ENCODE measurements around the gene ADAT2. TPM values are rescaled to one million over a fixed set of nuclear protein-coding genes. Genes with fewer than 3 reads are reported as not detected.
"Not testable (repeated sequence)": the region's sequence is repeated elsewhere in the genome, so short reads cannot be mapped to it uniquely, and the experiment has no call there.

ADAT2 gene
- total and polyA plus RNA-seq, 2 donors (not counting 3 experiments of a cell fraction or from before 2014, with no cell fraction given): 5.4 to 9.8 TPM

GRCh38 chr6:143449082-143449713 lies 1.3 kb downstream of the ADAT2 start:
- Histone ChIP-seq H3K79me2 (ENCODE audit: control insufficient read depth, insufficient read depth, low read length) (peaks cover 31% of the 10 kb centered on the region), H3K27ac (ENCODE audit: insufficient read depth, low read depth, low read length) (peak overlapping the region; percentile 65), H4K20me1 (replicated peaks; ENCODE audit: control insufficient read depth, extremely low read depth, insufficient read depth, low read length) (no peaks in the 10 kb centered on the region), H3K4me1 (ENCODE audit: control insufficient read depth, extremely low read depth, insufficient read depth, low read length) (peaks cover 18% of the 10 kb centered on the region), H3K4me3 (replicated peaks in 1 of 3; ENCODE audit: insufficient read depth in 1 of 3, low read depth in 1 of 3, low read length in 3 of 3) (peak overlapping the region; percentile 52 to 90 (median 59)), H3K36me3 (ENCODE audit: control insufficient read depth in 2 of 2, extremely low read depth in 1 of 2, insufficient read depth in 2 of 2, low read length in 2 of 2) (no peaks in the 10 kb centered on the region), H3K9me3 (replicated peaks; ENCODE audit: control insufficient read depth, insufficient read depth, low read length) (no peaks in the 10 kb centered on the region), H3K9ac (replicated peaks; ENCODE audit: extremely low read depth, insufficient read depth, low read length) (peak overlapping the region; percentile 88), H3K27me3 (ENCODE audit: control insufficient read depth in 2 of 2, insufficient read depth in 2 of 2, low read length in 2 of 2) (no peaks in the 10 kb centered on the region), H2AFZ (ENCODE audit: low read depth, low read length) (peak overlapping the region; percentile 44), H3K4me2 (ENCODE audit: insufficient read depth, low read length) (peak overlapping the region; percentile 83), H3K9me1 (replicated peaks; ENCODE audit: control insufficient read depth, extremely low read depth, insufficient read depth, low read length) (no peaks in the 10 kb centered on the region)
- FAIRE-seq (no peak), DNase-seq (ENCODE audit: low read depth, low spot score) (no peak)
- TF ChIP-seq POLR2A (IDR thresholded peaks at IDR 0.05; ENCODE audit: low read depth, low read length) (no peak), GATA2 (IDR thresholded peaks at IDR 0.05; ENCODE audit: insufficient read depth, insufficient read length, low read depth, low read length) (no peak), MYC (IDR thresholded peaks at IDR 0.05; ENCODE audit: low read depth, low read length) (no peak), EZH2 (IDR thresholded peaks at IDR 0.05; ENCODE audit: borderline replicate concordance, low read depth, low read length, severe bottlenecking) (no peak), POLR2AphosphoS5 (IDR thresholded peaks at IDR 0.05; ENCODE audit: insufficient read depth, low read depth, low read length) (no peak), JUN (IDR thresholded peaks at IDR 0.05; ENCODE audit: borderline replicate concordance, insufficient read depth, insufficient read length, low read depth) (no peak), FOS (IDR thresholded peaks at IDR 0.05; ENCODE audit: borderline replicate concordance, insufficient read depth, low read length) (no peak)
- TF ChIP-seq, protein P1, sequence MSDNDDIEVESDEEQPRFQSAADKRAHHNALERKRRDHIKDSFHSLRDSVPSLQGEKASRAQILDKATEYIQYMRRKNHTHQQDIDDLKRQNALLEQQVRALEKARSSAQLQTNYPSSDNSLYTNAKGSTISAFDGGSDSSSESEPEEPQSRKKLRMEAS (IDR thresholded peaks at IDR 0.05; ENCODE audit: insufficient read depth, insufficient read length): no peak
- TF ChIP-seq, protein P2, sequence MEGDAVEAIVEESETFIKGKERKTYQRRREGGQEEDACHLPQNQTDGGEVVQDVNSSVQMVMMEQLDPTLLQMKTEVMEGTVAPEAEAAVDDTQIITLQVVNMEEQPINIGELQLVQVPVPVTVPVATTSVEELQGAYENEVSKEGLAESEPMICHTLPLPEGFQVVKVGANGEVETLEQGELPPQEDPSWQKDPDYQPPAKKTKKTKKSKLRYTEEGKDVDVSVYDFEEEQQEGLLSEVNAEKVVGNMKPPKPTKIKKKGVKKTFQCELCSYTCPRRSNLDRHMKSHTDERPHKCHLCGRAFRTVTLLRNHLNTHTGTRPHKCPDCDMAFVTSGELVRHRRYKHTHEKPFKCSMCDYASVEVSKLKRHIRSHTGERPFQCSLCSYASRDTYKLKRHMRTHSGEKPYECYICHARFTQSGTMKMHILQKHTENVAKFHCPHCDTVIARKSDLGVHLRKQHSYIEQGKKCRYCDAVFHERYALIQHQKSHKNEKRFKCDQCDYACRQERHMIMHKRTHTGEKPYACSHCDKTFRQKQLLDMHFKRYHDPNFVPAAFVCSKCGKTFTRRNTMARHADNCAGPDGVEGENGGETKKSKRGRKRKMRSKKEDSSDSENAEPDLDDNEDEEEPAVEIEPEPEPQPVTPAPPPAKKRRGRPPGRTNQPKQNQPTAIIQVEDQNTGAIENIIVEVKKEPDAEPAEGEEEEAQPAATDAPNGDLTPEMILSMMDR (IDR thresholded peaks at IDR 0.05; ENCODE audit: extremely low read depth in 1 of 2, insufficient read depth in 1 of 2, low read depth in 1 of 2, low read length in 2 of 2): no peak
- no TSS peak for BruUV-seq (replicated peaks)
- dilution Hi-C loops (cut with MboI; ENCODE audit: extremely low pct_ligation_motif_present, low sequenced_read_pairs) (no loop called here), intact Hi-C loops (cut with micrococcal nuclease) (no loop called here)
- POLR2A ChIA-PET: no interaction called here
- CTCF ChIA-PET: interaction anchor here (0.8 kb wide), 1 partner anchor 22 kb away, joined by 3 read pairs; no protein-coding TSS in a partner anchor

DNA sequence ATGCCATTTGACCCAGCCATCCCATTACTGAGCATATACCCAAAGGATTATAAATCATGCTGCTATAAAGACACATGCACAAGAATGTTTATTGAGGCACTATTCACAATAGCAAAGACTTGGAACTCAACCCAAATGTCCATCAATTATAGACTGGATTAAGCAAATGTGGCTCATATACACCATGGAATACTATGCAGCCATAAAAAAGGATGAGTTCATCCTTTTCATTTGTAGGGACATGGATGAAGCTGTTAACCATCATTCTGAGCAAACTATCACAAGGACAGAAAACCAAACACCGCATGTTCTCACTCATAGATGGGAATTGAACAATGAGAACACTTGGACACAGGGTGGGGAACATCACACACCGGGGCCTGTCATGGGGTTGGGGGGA lies 2.6 kb downstream of the ADAT2 start:
- peaks cover 18% of the 10 kb centered on the region for H3K4me1 ChIP-seq (ENCODE audit: control insufficient read depth, extremely low read depth, insufficient read depth, low read length)
- H3K36me3 ChIP-seq (ENCODE audit: control insufficient read depth in 2 of 2, extremely low read depth in 1 of 2, insufficient read depth in 2 of 2, low read length in 2 of 2); H3K9me3 ChIP-seq (replicated peaks; ENCODE audit: control insufficient read depth, insufficient read depth, low read length); H4K20me1 ChIP-seq (replicated peaks; ENCODE audit: control insufficient read depth, extremely low read depth, insufficient read depth, low read length); CTCF ChIA-PET; FAIRE-seq; H3K4me3 ChIP-seq (replicated peaks in 1 of 3; ENCODE audit: insufficient read depth in 1 of 3, low read depth in 1 of 3, low read length in 3 of 3); DNase-seq (ENCODE audit: low read depth, low spot score); POLR2A ChIA-PET; BruUV-seq (replicated peaks); H3K4me2 ChIP-seq (ENCODE audit: insufficient read depth, low read length); H3K27ac ChIP-seq (ENCODE audit: insufficient read depth, low read depth, low read length); intact Hi-C loops (cut with micrococcal nuclease); H2AFZ ChIP-seq (ENCODE audit: low read depth, low read length); dilution Hi-C loops (cut with MboI; ENCODE audit: extremely low pct_ligation_motif_present, low sequenced_read_pairs); H3K9me1 ChIP-seq (replicated peaks; ENCODE audit: control insufficient read depth, extremely low read depth, insufficient read depth, low read length); H3K27me3 ChIP-seq (ENCODE audit: control insufficient read depth in 2 of 2, insufficient read depth in 2 of 2, low read length in 2 of 2); H3K9ac ChIP-seq (replicated peaks; ENCODE audit: extremely low read depth, insufficient read depth, low read length): not testable (repeated sequence)
- H3K79me2 ChIP-seq (ENCODE audit: control insufficient read depth, insufficient read depth, low read length): peaks cover 31% of the 10 kb centered on the region
